ENCODE results near the gene ALG1. TPM values are rescaled to one million over a fixed set of nuclear protein-coding genes. Genes with fewer than 3 reads are reported as not detected.

ALG1 gene
- total and polyA plus RNA-seq, 2 of the 13 experiments (the other 11 are each of a cell fraction or from before 2014, with no cell fraction given), result 43.3 to 75.6 TPM

- peak; percentile 83 for TF ChIP-seq ARNT2 (CRISPR knock-in tag; IDR thresholded peaks at IDR 0.05; ENCODE audit: low read depth)
- TF ChIP-seq ZFYVE20 (CRISPR knock-in tag; IDR thresholded peaks at IDR 0.05; ENCODE audit: borderline replicate concordance, low read depth), result peak; percentile 43; the same call in 1 of the 2 replicates
- TF ChIP-seq ZNF878 (CRISPR knock-in tag; IDR thresholded peaks at IDR 0.05), result peak; percentile 71; the same call in 1 of the 2 replicates
- TF ChIP-seq GMEB1 (CRISPR knock-in tag; IDR thresholded peaks at IDR 0.05; ENCODE audit: borderline replicate concordance), result peak; percentile 74; the same call in 1 of the 2 replicates
- no peak; the same call in 1 of the 2 replicates for TF ChIP-seq ZFP62 (CRISPR knock-in tag; IDR thresholded peaks at IDR 0.05)
- TF ChIP-seq ZBTB44 (CRISPR knock-in tag; IDR thresholded peaks at IDR 0.05), result no peak; the same call in 1 of the 2 replicates
- peak; percentile 81; the same call in 1 of the 2 replicates for TF ChIP-seq ZNF362 (CRISPR knock-in tag; IDR thresholded peaks at IDR 0.05; ENCODE audit: borderline replicate concordance)
- TF ChIP-seq SRY (CRISPR knock-in tag; IDR thresholded peaks at IDR 0.05), result peak; percentile 59; the same call in 1 of the 2 replicates
- TF ChIP-seq ZNF691 (CRISPR knock-in tag; IDR thresholded peaks at IDR 0.05; ENCODE audit: borderline replicate concordance, low read depth), result peak; percentile 19; the same call in 1 of the 2 replicates
- no peak for TF ChIP-seq SUZ12 (IDR thresholded peaks at IDR 0.05; ENCODE audit: low read depth, low read length)
- TF ChIP-seq DR1 (CRISPR knock-in tag; IDR thresholded peaks at IDR 0.05), result peak; percentile 83; the same call in 1 of the 2 replicates
- TF ChIP-seq PCBP2 (optimal IDR thresholded peaks at IDR 0.05; ENCODE audit: low read depth, low read length, poor library complexity, severe bottlenecking), result no peak
- TF ChIP-seq PTBP1 (IDR thresholded peaks at IDR 0.05; ENCODE audit: low read depth, low read length, poor library complexity, severe bottlenecking), result peak; percentile 81
- TF ChIP-seq HMG20A (CRISPR knock-in tag; IDR thresholded peaks at IDR 0.05; ENCODE audit: borderline replicate concordance), result no peak; the same call in 1 of the 2 replicates
- TF ChIP-seq ZNF460 (CRISPR knock-in tag; IDR thresholded peaks at IDR 0.05; ENCODE audit: borderline replicate concordance), result no peak; the same call in 1 of the 2 replicates
- TF ChIP-seq ZNF574 (CRISPR knock-in tag; IDR thresholded peaks at IDR 0.05), result peak; percentile 96
- peak; percentile 85 for TF ChIP-seq MTF1 (CRISPR knock-in tag; IDR thresholded peaks at IDR 0.05)
- TF ChIP-seq SIN3A (IDR thresholded peaks at IDR 0.05; ENCODE audit: borderline replicate concordance, low read depth, low read length), result peak; percentile 100
- TF ChIP-seq HDAC6 (IDR thresholded peaks at IDR 0.05; ENCODE audit: low read depth, low read length), result no peak
Measured at GRCh38 chr16:5033256-5034166, 38.1 kb upstream of the ALG1 start, which contains the start of gene NAGPA (continued).
